ENCODE measurements around the gene WHRN.

- TF ChIP-seq, protein P1, sequence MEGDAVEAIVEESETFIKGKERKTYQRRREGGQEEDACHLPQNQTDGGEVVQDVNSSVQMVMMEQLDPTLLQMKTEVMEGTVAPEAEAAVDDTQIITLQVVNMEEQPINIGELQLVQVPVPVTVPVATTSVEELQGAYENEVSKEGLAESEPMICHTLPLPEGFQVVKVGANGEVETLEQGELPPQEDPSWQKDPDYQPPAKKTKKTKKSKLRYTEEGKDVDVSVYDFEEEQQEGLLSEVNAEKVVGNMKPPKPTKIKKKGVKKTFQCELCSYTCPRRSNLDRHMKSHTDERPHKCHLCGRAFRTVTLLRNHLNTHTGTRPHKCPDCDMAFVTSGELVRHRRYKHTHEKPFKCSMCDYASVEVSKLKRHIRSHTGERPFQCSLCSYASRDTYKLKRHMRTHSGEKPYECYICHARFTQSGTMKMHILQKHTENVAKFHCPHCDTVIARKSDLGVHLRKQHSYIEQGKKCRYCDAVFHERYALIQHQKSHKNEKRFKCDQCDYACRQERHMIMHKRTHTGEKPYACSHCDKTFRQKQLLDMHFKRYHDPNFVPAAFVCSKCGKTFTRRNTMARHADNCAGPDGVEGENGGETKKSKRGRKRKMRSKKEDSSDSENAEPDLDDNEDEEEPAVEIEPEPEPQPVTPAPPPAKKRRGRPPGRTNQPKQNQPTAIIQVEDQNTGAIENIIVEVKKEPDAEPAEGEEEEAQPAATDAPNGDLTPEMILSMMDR (IDR thresholded peaks at IDR 0.05) = no peak
- no peak for TF ChIP-seq POLR2A (IDR thresholded peaks at IDR 0.05; ENCODE audit: low read depth)
Measured at GRCh38 chr9:114384341-114384740, 120.9 kb downstream of the WHRN start.
